BJ (cell line): ENCODE measurements around the gene MATN1. TPM values are rescaled to one million over a fixed set of nuclear protein-coding genes. Genes with fewer than 3 reads are reported as not detected.

Experiments
- CTCF ChIA-PET: fragments of 350-600 bp; formaldehyde crosslinking; extraction: SDS; loops from one replicate; lab custom pipeline; 2021; ENCODE audit warnings: antibody characterized with exemption, inconsistent platforms; lab: Yijun Ruan, JAX
- POLR2A ChIA-PET: fragments of 300-600 bp; sonication (Branson Sonifier 250); formaldehyde crosslinking; extraction: SDS; loops from one replicate; lab custom pipeline; 2021; ENCODE audit warnings: antibody characterized with exemption; lab: Charles Lee
- DNase-seq: peaks from one replicate; pipeline ENCODE4 v3.0.0-alpha.2; 2011; ENCODE audit warnings: low read depth
- H3K27me3 ChIP-seq: 2 replicates; pipeline ENCODE4 v1.6.0; 2011; ENCODE audit warnings: low read length; ENCODE audit not compliant: control insufficient read depth, insufficient read depth
- H3K36me3 ChIP-seq: 2 replicates; pipeline ENCODE4 v1.5.1; 2011; ENCODE audit warnings: low read length; ENCODE audit not compliant: control insufficient read depth, insufficient read depth
- H3K4me3 ChIP-seq: 2 replicates; pipeline ENCODE4 v1.5.1; 2011; ENCODE audit warnings: low read depth, mild to moderate bottlenecking, control low read depth, low read length
- polyA plus RNA-seq: library from polyadenylated mRNA; depleted of rRNA; stranded (reverse); fragments of >200 nt; gene quantifications from 2 replicates; pipeline ENCODE4 v1.2.3, GENCODE V29; 2011
- TF ChIP-seq, protein P1 (sequence below): IDR thresholded peaks from 2 replicates; pipeline ENCODE4 v1.5.1; 2011; ENCODE audit warnings: low read depth, mild to moderate bottlenecking, control low read depth, inconsistent platforms, low read length, moderate library complexity; ENCODE audit not compliant: insufficient read depth

The MATN1 gene
- polyA plus RNA-seq, 1 experiment: 0.13 TPM

DNA sequence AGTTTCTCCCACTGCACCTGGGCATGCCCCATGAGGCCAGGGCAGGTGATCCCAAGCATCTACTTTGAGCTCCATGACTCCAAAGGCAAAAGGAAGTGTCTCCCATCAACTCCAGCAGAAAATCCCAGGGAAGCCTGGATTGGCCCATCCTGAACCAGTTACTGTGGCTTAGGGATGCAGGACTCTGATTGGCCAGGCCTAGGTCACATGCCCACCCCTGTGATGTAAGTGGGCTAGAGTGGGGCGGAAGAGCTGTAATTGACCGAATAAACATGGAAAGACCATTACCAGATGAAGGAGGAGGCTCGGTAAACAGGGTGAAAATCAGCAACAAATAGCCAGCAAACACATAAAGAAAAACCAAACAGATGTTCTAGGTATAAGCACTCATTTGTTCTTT lies 45.2 kb downstream of the MATN1 start:
- no peak for DNase-seq
- H3K36me3 ChIP-seq: no peaks in the 10 kb centered on the region
- ChIA-PET POLR2A (no interaction called here), CTCF (interaction anchor here (0.5 to 3.5 kb wide), 4 partner anchors 10 to 1271 kb away, joined by 3 to 11 read pairs (median 3); no protein-coding TSS in a partner anchor)
- TF ChIP-seq, protein P1, sequence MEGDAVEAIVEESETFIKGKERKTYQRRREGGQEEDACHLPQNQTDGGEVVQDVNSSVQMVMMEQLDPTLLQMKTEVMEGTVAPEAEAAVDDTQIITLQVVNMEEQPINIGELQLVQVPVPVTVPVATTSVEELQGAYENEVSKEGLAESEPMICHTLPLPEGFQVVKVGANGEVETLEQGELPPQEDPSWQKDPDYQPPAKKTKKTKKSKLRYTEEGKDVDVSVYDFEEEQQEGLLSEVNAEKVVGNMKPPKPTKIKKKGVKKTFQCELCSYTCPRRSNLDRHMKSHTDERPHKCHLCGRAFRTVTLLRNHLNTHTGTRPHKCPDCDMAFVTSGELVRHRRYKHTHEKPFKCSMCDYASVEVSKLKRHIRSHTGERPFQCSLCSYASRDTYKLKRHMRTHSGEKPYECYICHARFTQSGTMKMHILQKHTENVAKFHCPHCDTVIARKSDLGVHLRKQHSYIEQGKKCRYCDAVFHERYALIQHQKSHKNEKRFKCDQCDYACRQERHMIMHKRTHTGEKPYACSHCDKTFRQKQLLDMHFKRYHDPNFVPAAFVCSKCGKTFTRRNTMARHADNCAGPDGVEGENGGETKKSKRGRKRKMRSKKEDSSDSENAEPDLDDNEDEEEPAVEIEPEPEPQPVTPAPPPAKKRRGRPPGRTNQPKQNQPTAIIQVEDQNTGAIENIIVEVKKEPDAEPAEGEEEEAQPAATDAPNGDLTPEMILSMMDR: no peak
- no peak overlapping the region for H3K4me3 ChIP-seq
- H3K27me3 ChIP-seq: peaks cover 7% of the 10 kb centered on the region

DNA sequence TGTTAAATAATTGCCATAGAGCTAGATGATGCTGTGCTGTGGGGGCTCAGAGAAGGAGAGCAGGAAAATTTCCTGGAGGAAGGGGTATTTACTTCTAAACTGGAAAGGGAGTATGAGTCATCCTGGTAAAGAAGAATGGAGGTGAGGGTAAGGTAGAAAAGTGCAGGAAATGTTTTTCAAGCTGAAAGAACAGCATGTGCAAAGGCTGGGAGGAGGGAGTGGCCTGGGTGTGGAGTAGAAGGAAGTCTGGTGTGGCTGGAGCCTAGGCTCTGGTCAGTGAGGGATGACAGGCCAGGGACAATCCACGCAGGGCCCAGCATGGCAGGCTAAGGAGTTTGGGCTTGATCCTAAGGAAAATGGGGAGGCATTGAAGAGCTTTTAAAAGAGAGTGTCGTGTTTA lies 45.9 kb downstream of the MATN1 start:
- ChIA-PET POLR2A (no interaction called here), CTCF (interaction anchor here (1.1 to 3.5 kb wide), 2 partner anchors 30 to 42 kb away, joined by 3 to 11 read pairs; no protein-coding TSS in a partner anchor)
- DNase-seq: no peak
- no peaks in the 10 kb centered on the region for H3K36me3 ChIP-seq
- peaks cover 2% of the 10 kb centered on the region; the same call in 1 of the 2 replicates for H3K27me3 ChIP-seq
- TF ChIP-seq, protein P1: no peak
- H3K4me3 ChIP-seq: no peak overlapping the region

DNA sequence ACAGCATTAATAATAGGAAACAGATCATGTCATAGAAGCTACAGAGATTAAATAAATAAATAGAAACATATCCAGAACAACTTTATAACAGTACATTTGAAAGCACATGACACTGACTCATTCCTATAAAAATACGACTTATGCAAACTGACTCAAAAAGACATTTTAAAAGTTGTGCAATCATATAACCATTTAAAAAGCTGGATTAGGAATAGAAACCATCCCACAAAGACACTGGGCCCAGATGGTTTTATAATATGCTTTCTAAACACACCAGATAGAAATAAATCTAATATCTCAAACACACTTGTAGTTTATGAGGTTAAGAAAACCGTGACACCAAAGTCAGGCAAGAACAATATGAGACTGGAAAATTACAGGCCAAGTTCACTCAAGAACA lies 47.6 kb downstream of the MATN1 start:
- ChIA-PET POLR2A (no interaction called here), CTCF (interaction anchor here (1.0 to 3.5 kb wide), 4 partner anchors 11 to 296 kb away, joined by 3 to 11 read pairs (median 6); no protein-coding TSS in a partner anchor)
- Histone ChIP-seq H3K4me3 (no peak overlapping the region), H3K27me3 (no peaks in the 10 kb centered on the region; the same call in 1 of the 2 replicates), H3K36me3 (no peaks in the 10 kb centered on the region)
- DNase-seq: peak; percentile 98
- TF ChIP-seq, protein P1: no peak

DNA sequence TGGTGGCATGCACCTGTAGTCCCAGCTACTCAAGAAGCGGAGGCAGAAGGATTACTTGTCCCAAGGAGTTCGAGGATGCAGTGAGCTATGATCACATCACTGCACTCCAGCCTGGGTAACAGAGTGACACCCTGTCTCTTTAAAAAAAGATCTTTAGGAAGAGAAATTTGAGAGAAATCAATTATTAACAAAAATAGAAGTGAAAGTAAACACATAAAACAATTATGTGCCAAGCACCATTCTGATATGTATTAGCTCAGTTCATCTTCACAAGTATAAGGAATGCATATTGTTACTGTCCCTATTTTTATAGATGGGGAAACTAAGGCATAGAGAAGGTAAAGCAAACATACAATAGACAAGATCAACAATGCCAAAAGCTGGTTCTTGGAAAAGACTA lies 48.1 kb downstream of the MATN1 start:
- TF ChIP-seq, protein P1: no peak
- ChIA-PET POLR2A (no interaction called here), CTCF (interaction anchor here (1.0 to 3.5 kb wide), 4 partner anchors 11 to 295 kb away, joined by 3 to 11 read pairs (median 6); no protein-coding TSS in a partner anchor)

DNA sequence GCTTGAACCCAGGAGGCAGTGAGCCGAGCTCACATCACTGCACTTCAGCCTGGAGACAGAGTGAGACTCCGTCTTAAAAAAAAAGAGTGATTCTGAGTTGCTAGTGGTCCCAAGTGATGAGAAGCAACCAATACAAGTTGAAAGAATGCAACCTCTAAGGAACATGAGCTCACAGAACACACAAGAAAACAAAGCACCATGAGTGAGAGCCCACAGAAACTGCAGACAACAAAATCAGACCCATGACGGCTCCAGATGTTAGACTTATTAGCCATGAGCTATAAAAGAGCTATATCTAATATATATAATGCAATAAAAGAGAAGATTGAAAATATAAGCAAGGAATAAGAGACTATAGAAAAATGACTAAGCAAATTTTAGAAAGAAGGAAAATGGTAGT lies 50.0 kb downstream of the MATN1 start:
- no peak overlapping the region for H3K4me3 ChIP-seq
- ChIA-PET CTCF (interaction anchor here (0.5 to 1.1 kb wide), 2 partner anchors 15 to 831 kb away, joined by 3 read pairs; no protein-coding TSS in a partner anchor), POLR2A (no interaction called here)
- H3K27me3 ChIP-seq: no peaks in the 10 kb centered on the region
- TF ChIP-seq, protein P1: no peak
- DNase-seq: no peak
- no peaks in the 10 kb centered on the region for H3K36me3 ChIP-seq

More for the DNA sequence above, 48.1 kb downstream of the MATN1 start:
- Histone ChIP-seq H3K27me3 (no peaks in the 10 kb centered on the region; the same call in 1 of the 2 replicates), H3K36me3 (no peaks in the 10 kb centered on the region), H3K4me3 (no peak overlapping the region)
- DNase-seq: no peak
